Thyroid gland (tissue), 4 donors: ENCODE data around the gene PRAMEF12. TPM values are rescaled to one million over a fixed set of nuclear protein-coding genes. Genes with fewer than 3 reads are reported as not detected.
"Not testable (repeated sequence)": the region's sequence is repeated elsewhere in the genome, so short reads cannot be mapped to it uniquely, and the experiment has no call there.

Experiments
- DNase-seq, 2 donors: peaks; one replicate each; pipeline ENCODE4 v3.0.0-alpha.2; 2019
- H3K27ac ChIP-seq, 3 donors: fragments of 200-600 bp; sonication (generic); 1 replicate in 2 of 3; 2 replicates in 1 of 3; pipeline ENCODE4 v1.5.1; 2016 to 2019; ENCODE audit warnings: mild to moderate bottlenecking in 1 of 3, moderate library complexity in 1 of 3
- H3K27me3 ChIP-seq: fragments of 200-600 bp; sonication (generic); one replicate; pipeline ENCODE4 v1.5.1; 2019
- H3K36me3 ChIP-seq, 2 donors: fragments of 200-600 bp; sonication (generic); one replicate each; pipeline ENCODE4 v1.5.1; 2016 to 2019
- H3K4me1 ChIP-seq, 2 donors: fragments of 200-600 bp; sonication (generic); one replicate each; pipeline ENCODE4 v1.5.1; 2017 to 2019
- H3K4me3 ChIP-seq, 3 donors: fragments of 200-600 bp; sonication (generic); replicated peaks in 1 of 3; 1 replicate in 2 of 3; 2 replicates in 1 of 3; pipeline ENCODE4 v1.5.1; 2016; ENCODE audit warnings: mild to moderate bottlenecking in 1 of 3
- H3K9me3 ChIP-seq: fragments of 200-600 bp; sonication (generic); one replicate; pipeline ENCODE4 v1.5.1; 2017
- POLR2A ChIP-seq, 2 donors: fragments of 450-650 bp; IDR thresholded peaks; one replicate each; pipeline ENCODE4 v1.6.1; 2017; ENCODE audit warnings: antibody characterized with exemption in 2 of 2, mild to moderate bottlenecking in 2 of 2, moderate library complexity in 1 of 2
- WGBS, 2 donors: methylation state at CpG; one replicate each; pipeline ENCODE4 v1.1.5; 2017; 5-methylcytosine and 5-hydroxymethylcytosine counted together
- intact Hi-C: fragments of 100-400 bp; cut with DNase I; formaldehyde crosslinking; loops from one replicate; pipeline ENCODE4 v1.15.1; 2023
- total RNA-seq, 4 donors: library from RNA; depleted of rRNA; stranded (reverse); fragments of >200 nt; gene quantifications; one replicate each; pipeline ENCODE4 v1.2.3, GENCODE V29; 2016
- TF ChIP-seq, protein P1 (sequence below), 6 experiments: fragments of 200-600 bp in 3 of 6; fragments of 450-650 bp in 3 of 6; sonication (generic) in 3 of 6; IDR thresholded peaks; one replicate each; pipeline ENCODE4 v1.5.1; 2016 to 2019; ENCODE audit warnings: antibody characterized with exemption in 6 of 6, mild to moderate bottlenecking in 2 of 6, inconsistent platforms in 1 of 6, moderate library complexity in 1 of 6

PRAMEF12 gene
- total RNA-seq, 4 donors from 2014 or later: not detected

DNA sequence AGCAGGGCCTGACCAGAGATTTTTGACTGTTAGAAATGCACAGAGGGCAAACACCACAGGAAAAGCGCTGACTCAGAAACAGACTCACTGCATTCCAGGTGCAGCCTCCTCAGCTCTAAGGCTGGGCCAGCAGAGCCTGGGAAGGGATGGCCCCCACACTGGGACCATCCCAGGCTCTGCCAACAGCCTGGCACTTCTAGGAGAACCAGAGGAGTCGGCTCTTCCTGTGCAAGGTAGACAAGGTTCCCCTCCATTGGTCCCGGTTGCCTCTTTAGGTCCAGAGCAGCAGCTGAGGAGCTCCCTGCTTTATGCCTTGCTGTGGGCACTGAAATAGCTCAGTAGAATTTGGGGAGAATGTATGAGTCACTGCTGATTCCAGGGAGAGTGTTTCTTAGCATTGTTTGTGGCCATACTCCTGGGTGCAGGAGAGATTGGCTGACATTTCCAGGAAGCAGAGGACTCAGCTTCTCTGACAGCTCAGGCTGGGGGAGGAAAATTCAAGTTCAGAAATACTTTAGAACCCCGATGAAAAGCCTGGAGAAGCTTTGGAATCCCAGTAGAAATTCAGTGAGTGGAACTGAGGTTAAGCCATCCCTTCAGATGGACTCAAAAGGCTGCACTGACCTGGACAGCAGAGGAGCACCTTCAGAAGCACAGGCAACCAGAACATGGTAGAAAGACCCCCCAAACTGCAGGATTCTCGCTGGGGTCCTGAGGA, 37.3 kb downstream of the PRAMEF12 start:
- peak; percentile 45 to 54 for DNase-seq
- no peaks in the 10 kb centered on the region for H3K9me3 ChIP-seq
- H3K4me1 ChIP-seq: peaks cover 13 to 43% of the 10 kb centered on the region in 2 donors
- intact Hi-C loops: no loop called here
- no peak for TF ChIP-seq POLR2A (IDR thresholded peaks at IDR 0.05)
- TF ChIP-seq, protein P1, sequence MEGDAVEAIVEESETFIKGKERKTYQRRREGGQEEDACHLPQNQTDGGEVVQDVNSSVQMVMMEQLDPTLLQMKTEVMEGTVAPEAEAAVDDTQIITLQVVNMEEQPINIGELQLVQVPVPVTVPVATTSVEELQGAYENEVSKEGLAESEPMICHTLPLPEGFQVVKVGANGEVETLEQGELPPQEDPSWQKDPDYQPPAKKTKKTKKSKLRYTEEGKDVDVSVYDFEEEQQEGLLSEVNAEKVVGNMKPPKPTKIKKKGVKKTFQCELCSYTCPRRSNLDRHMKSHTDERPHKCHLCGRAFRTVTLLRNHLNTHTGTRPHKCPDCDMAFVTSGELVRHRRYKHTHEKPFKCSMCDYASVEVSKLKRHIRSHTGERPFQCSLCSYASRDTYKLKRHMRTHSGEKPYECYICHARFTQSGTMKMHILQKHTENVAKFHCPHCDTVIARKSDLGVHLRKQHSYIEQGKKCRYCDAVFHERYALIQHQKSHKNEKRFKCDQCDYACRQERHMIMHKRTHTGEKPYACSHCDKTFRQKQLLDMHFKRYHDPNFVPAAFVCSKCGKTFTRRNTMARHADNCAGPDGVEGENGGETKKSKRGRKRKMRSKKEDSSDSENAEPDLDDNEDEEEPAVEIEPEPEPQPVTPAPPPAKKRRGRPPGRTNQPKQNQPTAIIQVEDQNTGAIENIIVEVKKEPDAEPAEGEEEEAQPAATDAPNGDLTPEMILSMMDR (IDR thresholded peaks at IDR 0.05): no peak
- 29 to 52% methylated on average over 4 to 5 of the region's 5 CpGs for WGBS, 2 donors
- no peaks in the 10 kb centered on the region for H3K36me3 ChIP-seq
- H3K4me3 ChIP-seq: no peak overlapping the region
- no peaks in the 10 kb centered on the region for H3K27me3 ChIP-seq
- peak overlapping the region; percentile 24 to 52 (median 38) for H3K27ac ChIP-seq

DNA sequence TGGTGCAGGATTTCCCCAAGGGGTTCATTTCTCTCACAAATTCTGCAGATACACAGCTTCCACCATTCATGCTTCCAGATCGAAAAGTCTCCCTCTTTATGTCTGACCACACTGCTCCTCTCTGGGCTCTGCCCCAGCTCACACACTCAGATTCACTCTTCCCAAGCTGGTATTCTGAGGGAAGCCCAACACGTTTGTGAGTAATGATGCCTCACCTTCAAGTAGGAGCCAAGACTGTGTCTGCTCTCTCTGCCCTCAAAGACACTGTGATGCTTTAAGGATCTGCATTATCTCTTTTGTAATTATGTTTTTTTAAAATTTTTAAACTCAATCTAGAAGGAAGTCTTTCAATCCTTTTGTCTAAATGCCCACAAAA, 37.9 kb downstream of the PRAMEF12 start:
- 58 to 70% methylated on average over 2 of the region's 2 CpGs for WGBS, 2 donors
- no peak for DNase-seq
- no peak overlapping the region for H3K4me3 ChIP-seq
- no peaks in the 10 kb centered on the region for H3K9me3 ChIP-seq
- H3K4me1 ChIP-seq: peaks cover 13 to 43% of the 10 kb centered on the region in 2 donors
- H3K27ac ChIP-seq: peak overlapping the region in 1 of 3 donors; percentile 52
- TF ChIP-seq POLR2A (IDR thresholded peaks at IDR 0.05): no peak
- TF ChIP-seq, protein P1 (IDR thresholded peaks at IDR 0.05): no peak
- H3K36me3 ChIP-seq: no peaks in the 10 kb centered on the region
- intact Hi-C loops: no loop called here
- H3K27me3 ChIP-seq: no peaks in the 10 kb centered on the region

DNA sequence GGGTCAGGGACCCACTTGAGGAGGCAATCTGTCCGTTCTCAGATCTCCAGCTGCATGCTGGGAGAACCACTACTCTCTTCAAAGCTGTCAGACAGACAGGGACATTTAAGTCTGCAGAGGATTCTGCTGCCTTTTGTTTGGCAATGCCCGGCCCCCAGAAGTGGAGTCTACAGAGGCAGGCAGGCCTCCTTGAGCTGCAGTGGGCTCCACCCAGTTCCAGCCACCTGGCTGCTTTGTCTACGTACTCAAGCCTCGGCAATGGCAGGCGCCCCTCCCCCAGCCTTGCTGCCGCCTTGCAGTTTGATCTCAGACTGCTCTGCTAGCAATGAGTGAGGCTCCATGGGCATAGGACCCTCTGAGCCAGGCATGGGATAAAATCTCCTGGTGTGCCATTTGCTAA, 45.5 kb downstream of the PRAMEF12 start:
- H3K4me3 ChIP-seq, H3K9me3 ChIP-seq, intact Hi-C loops, H3K36me3 ChIP-seq, H3K27me3 ChIP-seq, DNase-seq, H3K27ac ChIP-seq, H3K4me1 ChIP-seq: not testable (repeated sequence)
- 65 to 83% methylated on average over 2 to 6 of the region's 6 CpGs for WGBS, 2 donors

Other genes with a start within 250 kb of the PRAMEF12 start
- 100 to 1,000 TPM; 181 to 304 (median 268) TPM for gene DHRS3, start 155.5 kb upstream of the PRAMEF12 start, total RNA-seq
- not detected for gene AADACL4, start 129.7 kb upstream of the PRAMEF12 start, total RNA-seq
- gene AADACL3, start 57.6 kb upstream of the PRAMEF12 start, total RNA-seq: not detected
- gene CFAP107, start 27.5 kb upstream of the PRAMEF12 start, total RNA-seq: not detected
- gene PRAMEF1, start 17.7 kb downstream of the PRAMEF12 start, total RNA-seq: not detected
- gene PRAMEF11, start 57.7 kb downstream of the PRAMEF12 start, total RNA-seq: not detected
- gene HNRNPCL1, start 75.0 kb downstream of the PRAMEF12 start, total RNA-seq: not detected
- gene PRAMEF2, start 83.3 kb downstream of the PRAMEF12 start, total RNA-seq: not detected
- not detected for gene PRAMEF4, start 112.5 kb downstream of the PRAMEF12 start, total RNA-seq
- not detected for gene PRAMEF10, start 124.5 kb downstream of the PRAMEF12 start, total RNA-seq
- not detected for gene PRAMEF7, start 142.9 kb downstream of the PRAMEF12 start, total RNA-seq
- not detected for gene PRAMEF6, start 173.8 kb downstream of the PRAMEF12 start, total RNA-seq